ENCODE results near the gene WFDC8. TPM values are rescaled to one million over a fixed set of nuclear protein-coding genes. Genes with fewer than 3 reads are reported as not detected.

Gene WFDC8
- total RNA-seq, 1 donor from 2014 or later = not detected

GRCh38 chr20:45527294-45527693 is 51.8 kb downstream of the WFDC8 start:
- Histone ChIP-seq H3K27ac (no peak overlapping the region), H3K36me3 (no peaks in the 10 kb centered on the region), H3K4me3 (no peak overlapping the region), H3K4me1 (no peaks in the 10 kb centered on the region), H3K9me3 (no peaks in the 10 kb centered on the region), H3K27me3 (peaks cover 5% of the 10 kb centered on the region)
- no peak for TF ChIP-seq CTCF (IDR thresholded peaks at IDR 0.05)
- DNase-seq (no peak), ATAC-seq (no peak)
- intact Hi-C loops (cut with DNase I) = no loop called here

DNA sequence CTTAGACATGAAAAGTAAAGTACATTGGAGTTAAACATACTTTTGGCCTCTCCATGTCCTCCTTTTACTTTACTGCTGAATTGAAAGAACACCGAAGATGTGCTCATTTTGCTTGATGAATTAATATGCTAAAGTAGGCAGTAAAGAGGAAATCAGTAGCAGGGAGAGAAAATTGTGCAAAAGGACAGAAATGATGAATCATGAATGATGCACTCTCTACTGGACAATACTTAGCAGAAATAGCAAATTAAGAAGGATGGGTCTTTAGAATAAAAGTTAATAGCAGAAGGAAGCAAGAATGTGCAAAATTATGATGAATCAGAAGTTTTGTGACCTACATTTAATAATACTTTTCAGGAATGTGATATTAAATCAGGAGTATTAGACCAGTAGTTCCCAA is 55.3 kb downstream of the WFDC8 start:
- Histone ChIP-seq H3K4me1 (no peaks in the 10 kb centered on the region), H3K27me3 (peaks cover 5% of the 10 kb centered on the region), H3K36me3 (no peaks in the 10 kb centered on the region), H3K27ac (no peak overlapping the region), H3K9me3 (no peaks in the 10 kb centered on the region), H3K4me3 (no peak overlapping the region)
- DNase-seq (no peak), ATAC-seq (no peak)
- intact Hi-C loops (cut with DNase I) = no loop called here
- no peak for TF ChIP-seq CTCF (IDR thresholded peaks at IDR 0.05)

DNA sequence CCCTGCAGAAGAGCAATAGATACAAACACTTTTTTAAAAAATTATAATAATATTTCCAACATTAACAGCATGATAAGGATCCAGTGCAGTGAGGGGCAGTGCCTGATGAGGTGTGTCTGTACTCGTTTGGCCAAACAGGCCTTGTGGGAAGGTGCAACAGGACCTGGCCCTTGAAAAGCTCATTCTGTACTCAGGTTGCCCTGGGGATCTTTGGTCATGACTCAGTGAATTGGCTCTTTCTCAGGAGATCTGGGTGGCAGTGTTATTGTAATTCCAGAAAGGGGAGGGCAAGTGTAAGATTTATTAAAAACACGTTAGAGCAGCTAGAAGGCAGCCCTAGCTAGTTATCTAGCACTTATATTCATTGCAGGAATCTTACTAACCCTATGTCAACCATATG is 60.8 kb downstream of the WFDC8 start:
- Histone ChIP-seq H3K9me3 (no peaks in the 10 kb centered on the region), H3K36me3 (no peaks in the 10 kb centered on the region), H3K27ac (no peak overlapping the region), H3K4me3 (no peak overlapping the region), H3K27me3 (no peaks in the 10 kb centered on the region), H3K4me1 (no peaks in the 10 kb centered on the region)
- intact Hi-C loops (cut with DNase I) = no loop called here
- peak; percentile 89 for ATAC-seq
- DNase-seq = no peak
- no peak for TF ChIP-seq CTCF (IDR thresholded peaks at IDR 0.05)

DNA sequence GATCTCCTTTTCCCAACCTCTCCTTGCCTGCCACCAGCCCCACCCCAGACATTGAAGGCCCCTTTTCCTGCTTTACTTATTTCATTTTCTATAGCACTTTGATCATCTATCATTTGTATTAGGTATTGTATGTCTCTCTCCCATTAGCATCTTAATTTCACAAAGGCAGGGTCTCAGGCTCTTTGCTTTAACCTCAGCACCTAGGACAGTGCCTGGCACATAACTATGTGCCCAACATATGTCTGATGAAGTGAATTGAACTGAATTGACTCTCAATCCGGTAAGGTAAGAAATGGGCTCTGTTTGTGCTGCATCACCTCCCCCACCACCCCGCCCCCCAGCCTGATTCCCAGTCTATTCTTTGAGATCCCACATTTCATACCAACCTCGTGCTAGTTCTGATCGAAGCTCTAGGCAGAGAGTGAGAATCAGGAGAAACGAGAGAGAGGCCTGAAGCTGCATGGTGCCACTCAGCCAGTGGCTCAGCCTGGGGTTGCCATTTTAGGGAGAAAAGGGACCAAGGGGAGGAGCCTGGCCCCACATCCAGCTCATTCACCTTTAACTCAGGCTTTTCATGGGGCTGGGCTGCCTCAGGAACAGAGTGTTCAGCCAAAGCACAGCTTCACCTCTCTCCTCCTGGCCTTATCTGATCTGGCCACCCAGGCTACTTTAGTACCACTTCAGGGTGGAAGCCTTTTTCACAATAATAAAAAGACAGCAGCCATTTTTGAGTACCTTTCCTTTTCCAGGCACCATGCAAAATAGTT is 63.8 kb downstream of the WFDC8 start, which contains the start of gene SPINT3:
TSS of gene SPINT3 (minus strand) at position 476 of the 767 bp plus-strand sequence. CDS start at position 462, 14 bp downstream.
- Histone ChIP-seq H3K27me3 (no peaks in the 10 kb centered on the region), H3K36me3 (no peaks in the 10 kb centered on the region), H3K27ac (no peak within 1 kb of the TSS), H3K9me3 (no peaks in the 10 kb centered on the region), H3K4me1 (no peaks in the 10 kb centered on the region), H3K4me3 (no peak within 1 kb of the TSS)
- intact Hi-C loops (cut with DNase I) = no loop called here
- no peak for DNase-seq
- peak; percentile 79 for ATAC-seq
- TF ChIP-seq CTCF (IDR thresholded peaks at IDR 0.05) = no peak

DNA sequence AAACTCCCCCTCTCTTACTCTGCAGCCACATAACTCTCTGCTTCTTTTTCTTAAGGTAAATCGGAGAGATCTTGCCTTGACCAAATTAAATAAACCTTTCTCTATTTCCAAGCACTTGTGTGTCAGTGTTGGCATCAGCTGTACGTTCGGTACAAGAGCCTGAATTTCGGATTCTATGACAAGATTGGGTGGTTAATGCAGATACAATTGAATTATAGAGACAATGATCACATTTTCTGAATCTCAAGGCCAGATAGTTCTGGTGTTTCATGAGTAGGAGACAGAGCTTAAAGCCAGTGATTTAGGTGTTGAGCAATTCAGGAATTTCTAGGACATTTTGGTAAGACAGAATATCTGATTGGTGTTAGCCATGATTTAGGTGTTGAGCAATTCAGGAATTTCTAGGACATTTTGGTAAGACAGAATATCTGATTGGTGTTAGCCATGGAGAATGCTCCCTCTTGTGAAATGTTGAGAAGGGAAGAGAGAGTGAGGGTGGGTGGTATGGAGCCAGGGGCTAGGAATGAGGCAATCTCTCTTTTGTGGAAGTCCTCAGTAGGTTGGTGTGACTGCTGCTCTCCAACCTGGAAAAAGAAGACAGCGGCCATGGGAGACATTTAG is 68.7 kb downstream of the WFDC8 start:
- DNase-seq (no peak), ATAC-seq (no peak)
- Histone ChIP-seq H3K36me3 (no peaks in the 10 kb centered on the region), H3K27ac (no peak overlapping the region), H3K27me3 (no peaks in the 10 kb centered on the region), H3K9me3 (no peaks in the 10 kb centered on the region), H3K4me3 (no peak overlapping the region), H3K4me1 (no peaks in the 10 kb centered on the region)
- TF ChIP-seq CTCF (IDR thresholded peaks at IDR 0.05) = no peak
- intact Hi-C loops (cut with DNase I) = no loop called here

All from upper lobe of right lung (tissue), 1 donor.